SK-N-MC (cell line): ENCODE data around the gene ADK.
"Not testable (repeated sequence)": the region's sequence is repeated elsewhere in the genome, so short reads cannot be mapped to it uniquely, and the experiment has no call there.

Experiments used
- EZH2 ChIP-seq: fragments of 200-600 bp; sonication (generic); IDR thresholded peaks from one replicate; pipeline ENCODE4 v1.6.1; 2017; ENCODE audit warnings: antibody characterized with exemption
- POLR2AphosphoS5 ChIP-seq: IDR thresholded peaks from 2 replicates; pipeline ENCODE4 v1.6.1; 2012; ENCODE audit warnings: mild to moderate bottlenecking, low read depth, low read length, borderline replicate concordance

- TF ChIP-seq EZH2, POLR2AphosphoS5: not testable (repeated sequence)
Observed at GRCh38 chr10:74580438-74580837, 429.4 kb downstream of the ADK start.
